NCI-H446 treated with DMSO at 0.1 percent for 48 hours (cell line): ENCODE results near the gene CSRNP3.

Source experiments
- DNase-seq: peaks from one replicate; lab custom pipeline; 2025; lab: John Stamatoyannopoulos, UW

CSRNP3 gene

GRCh38 chr2:165682546-165682945 is 213.0 kb downstream of the CSRNP3 start:
- no peak for DNase-seq

- DNase-seq = no peak
Observed at GRCh38 chr2:165686800-165687199, 217.3 kb downstream of the CSRNP3 start.

- DNase-seq = no peak
Observed at GRCh38 chr2:165687426-165688002, 218.0 kb downstream of the CSRNP3 start.

GRCh38 chr2:165691615-165692014 is 222.1 kb downstream of the CSRNP3 start:
- DNase-seq = peak; percentile 36

- DNase-seq = peak; percentile 92
Observed at GRCh38 chr2:165692906-165693305, 223.4 kb downstream of the CSRNP3 start.

GRCh38 chr2:165693838-165694237 is 224.3 kb downstream of the CSRNP3 start:
- DNase-seq = no peak

- peak; percentile 91 for DNase-seq
Observed at GRCh38 chr2:165697748-165698443, 228.4 kb downstream of the CSRNP3 start.

- peak; percentile 80 for DNase-seq
Observed at GRCh38 chr2:165698444-165698884, 229.0 kb downstream of the CSRNP3 start.

- no peak for DNase-seq
Observed at GRCh38 chr2:165699946-165700345, 230.4 kb downstream of the CSRNP3 start.

- DNase-seq = no peak
Observed at GRCh38 chr2:165700531-165700930, 231.0 kb downstream of the CSRNP3 start.

- no peak for DNase-seq
Observed at GRCh38 chr2:165701147-165701546, 231.6 kb downstream of the CSRNP3 start.

- no peak for DNase-seq
Observed at GRCh38 chr2:165706960-165707487, 237.5 kb downstream of the CSRNP3 start.

GRCh38 chr2:165716091-165716490 is 246.6 kb downstream of the CSRNP3 start:
- DNase-seq = no peak

GRCh38 chr2:165718610-165719210 is 249.2 kb downstream of the CSRNP3 start:
- no peak for DNase-seq

GRCh38 chr2:165720511-165720910 is 251.0 kb downstream of the CSRNP3 start:
- no peak for DNase-seq

- no peak for DNase-seq
Observed at GRCh38 chr2:165725421-165725820, 255.9 kb downstream of the CSRNP3 start.
